AG04449 (cell line): ENCODE measurements around the gene ACOT13.
"Not testable (repeated sequence)": the region's sequence is repeated elsewhere in the genome, so short reads cannot be mapped to it uniquely, and the experiment has no call there.

ENCODE experiments used
- CTCF ChIA-PET: fragments of 350-600 bp; formaldehyde crosslinking; extraction: SDS; loops from one replicate; lab custom pipeline; 2021; ENCODE audit warnings: antibody characterized with exemption; lab: Yijun Ruan, JAX
- POLR2A ChIA-PET: fragments of 400-600, 350-600 bp; formaldehyde crosslinking; extraction: SDS; loops from one replicate; lab custom pipeline; 2020; ENCODE audit warnings: antibody characterized with exemption, inconsistent platforms; lab: Yijun Ruan, JAX
- DNase-seq: peaks from one replicate; pipeline ENCODE4 v3.0.0-alpha.2; 2010; ENCODE audit warnings: low read depth, low spot score
- H3K4me3 ChIP-seq: 2 replicates; pipeline ENCODE4 v1.5.1; 2011; ENCODE audit warnings: low read depth, mild to moderate bottlenecking, control low read depth, low read length
- TF ChIP-seq, protein P1 (sequence below): IDR thresholded peaks from one replicate; pipeline ENCODE4 v1.5.1; 2011; ENCODE audit warnings: mild to moderate bottlenecking, moderate library complexity, low read length, control low read depth, inconsistent platforms; ENCODE audit not compliant: insufficient read depth; ENCODE audit errors: missing control alignments

ACOT13 gene

GRCh38 chr6:24672620-24673182 is 5.8 kb downstream of the ACOT13 start:
- H3K4me3 ChIP-seq: no peak overlapping the region
- ChIA-PET POLR2A (no interaction called here), CTCF (no interaction called here)
- DNase-seq: no peak
- TF ChIP-seq, protein P1, sequence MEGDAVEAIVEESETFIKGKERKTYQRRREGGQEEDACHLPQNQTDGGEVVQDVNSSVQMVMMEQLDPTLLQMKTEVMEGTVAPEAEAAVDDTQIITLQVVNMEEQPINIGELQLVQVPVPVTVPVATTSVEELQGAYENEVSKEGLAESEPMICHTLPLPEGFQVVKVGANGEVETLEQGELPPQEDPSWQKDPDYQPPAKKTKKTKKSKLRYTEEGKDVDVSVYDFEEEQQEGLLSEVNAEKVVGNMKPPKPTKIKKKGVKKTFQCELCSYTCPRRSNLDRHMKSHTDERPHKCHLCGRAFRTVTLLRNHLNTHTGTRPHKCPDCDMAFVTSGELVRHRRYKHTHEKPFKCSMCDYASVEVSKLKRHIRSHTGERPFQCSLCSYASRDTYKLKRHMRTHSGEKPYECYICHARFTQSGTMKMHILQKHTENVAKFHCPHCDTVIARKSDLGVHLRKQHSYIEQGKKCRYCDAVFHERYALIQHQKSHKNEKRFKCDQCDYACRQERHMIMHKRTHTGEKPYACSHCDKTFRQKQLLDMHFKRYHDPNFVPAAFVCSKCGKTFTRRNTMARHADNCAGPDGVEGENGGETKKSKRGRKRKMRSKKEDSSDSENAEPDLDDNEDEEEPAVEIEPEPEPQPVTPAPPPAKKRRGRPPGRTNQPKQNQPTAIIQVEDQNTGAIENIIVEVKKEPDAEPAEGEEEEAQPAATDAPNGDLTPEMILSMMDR: no peak

- TF ChIP-seq, protein P1: no peak
- no peak for DNase-seq
- POLR2A ChIA-PET: no interaction called here
- CTCF ChIA-PET: interaction anchor here (0.9 kb wide), 1 partner anchor 11 kb away, joined by 3 read pairs; no protein-coding TSS in a partner anchor
- H3K4me3 ChIP-seq: no peak overlapping the region
These were observed 6.7 kb downstream of the ACOT13 start for GRCh38 chr6:24673625-24674024.

GRCh38 chr6:24678792-24679352 is 12.0 kb downstream of the ACOT13 start:
- DNase-seq, POLR2A ChIA-PET, CTCF ChIA-PET, H3K4me3 ChIP-seq: not testable (repeated sequence)

DNA sequence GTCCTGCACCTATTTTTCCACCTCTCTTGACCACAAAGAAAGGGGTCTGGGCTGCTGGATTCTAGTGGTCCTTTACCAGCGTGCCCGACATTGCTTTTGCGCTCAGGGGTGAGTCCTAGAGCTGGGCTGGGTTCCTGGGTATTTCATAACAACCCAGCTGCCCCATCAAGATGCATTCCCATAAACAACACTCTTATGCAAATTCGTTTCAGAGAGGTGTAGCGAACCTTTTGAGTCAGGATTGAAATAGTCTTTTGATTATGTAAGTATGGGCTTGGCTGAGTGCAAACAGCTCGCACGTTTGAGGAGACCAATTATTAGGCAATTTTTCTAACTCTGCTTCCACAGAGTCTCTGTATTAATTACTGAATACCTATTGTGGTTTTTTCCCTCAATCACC is 13.7 kb downstream of the ACOT13 start:
- CTCF ChIA-PET: no interaction called here
- POLR2A ChIA-PET: no interaction called here
- TF ChIP-seq, protein P1: no peak
- no peak for DNase-seq
- H3K4me3 ChIP-seq: no peak overlapping the region

GRCh38 chr6:24683297-24684296 is 16.7 kb downstream of the ACOT13 start:
- no peak for DNase-seq
- TF ChIP-seq, protein P1: no peak
- no peak overlapping the region for H3K4me3 ChIP-seq
- ChIA-PET CTCF (interaction anchor here (1.0 to 2.8 kb wide), 3 partner anchors 9 to 102 kb away, joined by 3 to 16 read pairs (median 5); partner anchors contain the start of genes ACOT13 and TDP2), POLR2A (no interaction called here)

DNA sequence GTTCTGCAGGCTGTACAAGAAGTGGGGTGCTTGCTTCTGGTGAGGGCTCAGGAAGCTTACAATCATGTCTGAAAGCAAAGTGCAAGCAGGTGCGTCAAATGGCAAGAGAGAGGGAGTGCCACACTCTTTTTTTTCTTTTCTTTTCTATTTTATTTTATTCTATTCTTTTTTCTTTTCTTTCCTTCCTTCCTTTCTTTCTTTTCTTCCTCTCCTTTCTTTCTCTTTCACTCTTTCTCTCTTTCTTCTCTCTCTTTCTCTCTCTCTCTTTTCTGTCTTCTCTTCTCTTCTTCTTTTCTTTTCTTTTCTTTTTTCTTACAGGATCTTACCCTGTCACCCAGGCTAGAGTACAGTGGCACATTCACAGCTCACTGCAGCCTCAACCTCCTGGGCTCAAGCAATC is 19.5 kb downstream of the ACOT13 start:
- CTCF ChIA-PET: no interaction called here
- H3K4me3 ChIP-seq: no peak overlapping the region
- POLR2A ChIA-PET: no interaction called here
- no peak for DNase-seq
- TF ChIP-seq, protein P1: no peak
